HEK293 (cell line): Measurements from ENCODE around the gene POLR2E.

Source experiments
- CTCF ChIA-PET: fragments of 350-600 bp; formaldehyde crosslinking; extraction: SDS; loops from one replicate; lab custom pipeline; 2021; ENCODE audit warnings: antibody characterized with exemption; lab: Yijun Ruan, JAX
- POLR2A ChIA-PET: fragments of 300-600 bp; formaldehyde crosslinking; extraction: SDS; loops from one replicate; lab custom pipeline; 2020; ENCODE audit warnings: antibody characterized with exemption, inconsistent platforms; lab: Yijun Ruan, JAX
- H3K27ac ChIP-seq: fragments of 200-500 bp; sonication (Bioruptor generic); 2 replicates; pipeline ENCODE4 v1.5.1; 2014; ENCODE audit warnings: low read depth, low read length, control low read depth, inconsistent platforms; ENCODE audit errors: extremely low read depth
- H3K36me3 ChIP-seq, 2 experiments: fragments of 200-500 bp in 1 of 2; sonication (Bioruptor generic) in 1 of 2; 1 replicate in 1 of 2; 2 replicates in 1 of 2; pipeline ENCODE4 v1.5.1; 2014 to 2017; ENCODE audit warnings: inconsistent platforms in 2 of 2, low read length in 2 of 2; ENCODE audit not compliant: control insufficient read depth in 2 of 2, insufficient read depth in 1 of 2
- H3K4me1 ChIP-seq: fragments of 200-500 bp; sonication (Bioruptor generic); 2 replicates; pipeline ENCODE4 v1.5.1; 2014; ENCODE audit warnings: mild to moderate bottlenecking, low read length, inconsistent platforms; ENCODE audit not compliant: control insufficient read depth, insufficient read depth
- H3K4me3 ChIP-seq: 2 replicates; pipeline ENCODE4 v1.5.1; 2011; ENCODE audit warnings: low read depth, mild to moderate bottlenecking, control low read depth, low read length, moderate library complexity
- H3K9me3 ChIP-seq: fragments of 200-500 bp; sonication (Bioruptor generic); 2 replicates; pipeline ENCODE4 v1.5.1; 2014; ENCODE audit warnings: low read depth, low read length, inconsistent platforms; ENCODE audit not compliant: control insufficient read depth, insufficient read depth
- GLIS2 ChIP-seq: fragments of 450-650 bp; formaldehyde crosslinking; IDR thresholded peaks from 2 replicates; pipeline ENCODE4 v1.5.1; 2016; ENCODE audit warnings: missing biosample characterization, missing genetic modification characterization
- HOXD13 ChIP-seq: sonication (generic); formaldehyde crosslinking; IDR thresholded peaks from 2 replicates; pipeline ENCODE4 v1.8.0; 2022; ENCODE audit warnings: missing genetic modification reagents, borderline replicate concordance
- KLF16 ChIP-seq: fragments of 450-650 bp; formaldehyde crosslinking; IDR thresholded peaks from 2 replicates; pipeline ENCODE4 v1.5.1; 2017; ENCODE audit warnings: missing biosample characterization, missing genetic modification characterization
- SCRT1 ChIP-seq: fragments of 450-650 bp; formaldehyde crosslinking; IDR thresholded peaks from 2 replicates; pipeline ENCODE4 v1.5.1; 2016; ENCODE audit warnings: missing biosample characterization, missing genetic modification characterization, borderline replicate concordance
- SCRT2 ChIP-seq: fragments of 450-650 bp; formaldehyde crosslinking; IDR thresholded peaks from 2 replicates; pipeline ENCODE4 v1.5.1; 2016; ENCODE audit warnings: missing biosample characterization, missing genetic modification characterization
- SP2 ChIP-seq: fragments of 450-650 bp; formaldehyde crosslinking; IDR thresholded peaks from 2 replicates; pipeline ENCODE4 v1.5.1; 2016; ENCODE audit warnings: missing biosample characterization, missing genetic modification characterization
- SP3 ChIP-seq: fragments of 450-650 bp; formaldehyde crosslinking; IDR thresholded peaks from 2 replicates; pipeline ENCODE4 v1.5.1; 2016; ENCODE audit warnings: missing biosample characterization, missing genetic modification characterization
- SP7 ChIP-seq: fragments of 450-650 bp; formaldehyde crosslinking; IDR thresholded peaks from 2 replicates; pipeline ENCODE4 v1.5.1; 2016; ENCODE audit warnings: missing biosample characterization, missing genetic modification characterization
- ZBTB17 ChIP-seq: fragments of 450-650 bp; formaldehyde crosslinking; IDR thresholded peaks from 2 replicates; pipeline ENCODE4 v1.5.1; 2016; ENCODE audit warnings: missing biosample characterization, missing genetic modification characterization
- ZBTB26 ChIP-seq: fragments of 450-650 bp; formaldehyde crosslinking; optimal IDR thresholded peaks from 2 replicates; pipeline ENCODE3; 2016; ENCODE audit warnings: missing biosample characterization, mild to moderate bottlenecking, missing genetic modification characterization
- ZEB2 ChIP-seq: fragments of 450-650 bp; formaldehyde crosslinking; IDR thresholded peaks from 2 replicates; pipeline ENCODE4 v1.5.1; 2016; ENCODE audit warnings: missing biosample characterization, missing genetic modification characterization
- ZNF132 ChIP-seq: fragments of 450-650 bp; formaldehyde crosslinking; IDR thresholded peaks from 2 replicates; pipeline ENCODE4 v1.5.1; 2017; ENCODE audit warnings: missing biosample characterization, missing genetic modification characterization, borderline replicate concordance
- ZNF2 ChIP-seq: fragments of 450-650 bp; formaldehyde crosslinking; IDR thresholded peaks from 2 replicates; pipeline ENCODE4 v1.5.1; 2016; ENCODE audit warnings: missing biosample characterization, missing genetic modification characterization
- ZNF202 ChIP-seq: fragments of 450-650 bp; formaldehyde crosslinking; IDR thresholded peaks from 2 replicates; pipeline ENCODE4 v1.5.1; 2016; ENCODE audit warnings: missing biosample characterization, missing genetic modification characterization, borderline replicate concordance
- ZNF24 ChIP-seq: fragments of 450-650 bp; formaldehyde crosslinking; IDR thresholded peaks from 2 replicates; pipeline ENCODE4 v1.5.1; 2016; ENCODE audit warnings: missing biosample characterization, missing genetic modification characterization
- ZNF391 ChIP-seq: fragments of 450-650 bp; formaldehyde crosslinking; IDR thresholded peaks from 2 replicates; pipeline ENCODE4 v1.5.1; 2016; ENCODE audit warnings: low read depth, missing biosample characterization, missing genetic modification characterization, borderline replicate concordance
- ZNF501 ChIP-seq: fragments of 450-650 bp; formaldehyde crosslinking; IDR thresholded peaks from 2 replicates; pipeline ENCODE4 v1.5.1; 2016; ENCODE audit warnings: missing biosample characterization, missing genetic modification characterization
- ZNF610 ChIP-seq: fragments of 450-650 bp; formaldehyde crosslinking; IDR thresholded peaks from 2 replicates; pipeline ENCODE4 v1.5.1; 2016; ENCODE audit warnings: missing biosample characterization, missing genetic modification characterization, borderline replicate concordance
- ZNF660 ChIP-seq: fragments of 450-650 bp; IDR thresholded peaks from 2 replicates; pipeline ENCODE4 v1.5.1; 2018; ENCODE audit warnings: missing biosample characterization, mild to moderate bottlenecking, missing genetic modification characterization
- ZNF670 ChIP-seq: fragments of 450-650 bp; formaldehyde crosslinking; IDR thresholded peaks from 2 replicates; pipeline ENCODE4 v1.5.1; 2016; ENCODE audit warnings: missing biosample characterization, missing genetic modification characterization, low read depth
- ZNF701 ChIP-seq: fragments of 450-650 bp; formaldehyde crosslinking; IDR thresholded peaks from 2 replicates; pipeline ENCODE4 v1.5.1; 2016; ENCODE audit warnings: missing biosample characterization, missing genetic modification characterization
- ZNF76 ChIP-seq: fragments of 450-650 bp; formaldehyde crosslinking; IDR thresholded peaks from 2 replicates; pipeline ENCODE4; 2016; ENCODE audit warnings: low read depth, missing biosample characterization, missing genetic modification characterization, borderline replicate concordance
- ZXDB ChIP-seq: fragments of 450-650 bp; formaldehyde crosslinking; IDR thresholded peaks from 2 replicates; pipeline ENCODE4 v1.5.1; 2016; ENCODE audit warnings: missing biosample characterization, missing genetic modification characterization
- TF ChIP-seq, protein P1 (sequence below): sonication (generic); formaldehyde crosslinking; IDR thresholded peaks from 2 replicates; pipeline ENCODE4 v1.8.1; 2022; ENCODE audit warnings: mild to moderate bottlenecking, moderate library complexity, missing genetic modification reagents
- TF ChIP-seq, protein P2 (sequence below): fragments of 450-650 bp; formaldehyde crosslinking; IDR thresholded peaks from 2 replicates; pipeline ENCODE4 v1.5.1; 2017; ENCODE audit warnings: missing biosample characterization, missing genetic modification characterization
- TF ChIP-seq, protein P3 (sequence below): fragments of 450-650 bp; formaldehyde crosslinking; IDR thresholded peaks from 2 replicates; pipeline ENCODE4 v1.5.1; 2016; ENCODE audit warnings: missing biosample characterization, missing genetic modification characterization

The POLR2E gene

DNA sequence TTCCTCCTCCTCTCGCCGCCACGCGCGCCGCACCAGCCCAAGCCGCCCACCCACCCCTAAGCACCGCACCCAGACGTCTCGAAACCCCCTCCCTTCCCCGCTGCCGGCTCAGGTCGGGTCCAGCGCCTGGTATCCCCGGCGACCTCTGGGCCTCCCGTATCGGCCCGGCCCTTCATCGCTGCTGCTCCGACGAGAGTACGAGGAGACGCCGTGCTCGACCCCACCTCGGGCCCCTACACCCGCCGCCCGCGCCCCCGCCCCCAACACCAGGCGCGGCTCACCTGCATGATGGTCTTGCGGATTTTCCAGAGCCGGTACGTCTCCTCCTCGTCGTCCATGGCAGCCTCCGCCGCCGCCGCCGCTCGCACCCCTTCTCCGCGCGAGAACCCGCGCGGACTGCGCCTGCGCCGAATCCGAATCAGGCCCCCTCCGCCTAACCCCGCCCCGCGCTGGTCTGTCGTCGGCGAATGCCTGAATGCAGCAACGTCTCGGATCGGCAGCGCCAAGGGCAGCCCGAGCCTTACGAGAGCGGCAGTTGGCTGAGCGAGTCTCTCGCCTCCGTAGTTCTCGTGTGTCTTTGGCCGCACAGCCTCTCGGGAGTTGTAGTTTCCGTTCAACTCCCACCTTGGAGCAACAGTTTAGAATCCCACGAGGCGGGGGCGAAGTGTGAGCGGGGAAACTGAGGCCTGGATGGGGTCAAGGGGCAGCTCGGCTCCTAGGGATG, at the start of gene POLR2E:
Gene POLR2E (minus strand): TSS at position 398 of the 724 bp plus-strand sequence. CDS start 60 bp downstream, at position 338.
- Histone ChIP-seq H3K4me3 (peak within 1 kb of the TSS; percentile 83), H3K27ac (peak within 1 kb of the TSS; percentile 18; the same call in 1 of the 2 replicates), H3K4me1 (peaks cover 4% of the 10 kb centered on the region; the same call in 1 of the 2 replicates), H3K36me3 (peaks cover 13 to 33% of the 10 kb centered on the region in 2 experiments; a peak in 2 of 3 replicates), H3K9me3 (no peaks in the 10 kb centered on the region)
- POLR2A ChIA-PET: interaction anchor here (0.9 to 1.3 kb wide), 4 partner anchors 10 to 56 kb away, joined by 4 to 6 read pairs (median 4); partner anchors contain the start of gene ABCA7
- CTCF ChIA-PET: interaction anchor here (1.0 kb wide), 1 partner anchor 66 kb away, joined by 3 read pairs; no protein-coding TSS in a partner anchor
- TF ChIP-seq ZBTB17 (tag by site-specific recombination) (peak; percentile 97), ZNF660 (tag by site-specific recombination) (0 out of 2 replicates have a peak, but pooled peaks have one; percentile 24), KLF16 (tag by site-specific recombination) (peak; percentile 14; the same call in 1 of the 2 replicates), ZNF670 (no peak), SP3 (tag by site-specific recombination) (peak; percentile 90), ZNF2 (no peak), ZNF24 (tag by site-specific recombination) (0 out of 2 replicates have a peak, but pooled peaks have one; percentile 30), ZEB2 (tag by site-specific recombination) (peak; percentile 68; the same call in 1 of the 2 replicates), SP2 (tag by site-specific recombination) (peak; percentile 78), ZNF701 (no peak), ZNF76 (peak; percentile 91), ZBTB26 (tag by site-specific recombination) (peak; percentile 91), ZNF202 (tag by site-specific recombination) (no peak), ZNF132 (tag by site-specific recombination) (no peak), SCRT2 (tag by site-specific recombination) (peak; percentile 100), SP7 (tag by site-specific recombination) (peak; percentile 64; the same call in 1 of the 2 replicates), ZNF610 (peak; percentile 81; the same call in 1 of the 2 replicates), HOXD13 (CRISPR knock-in tag) (peak; percentile 97; the same call in 1 of the 2 replicates), ZNF391 (tag by site-specific recombination) (0 out of 2 replicates have a peak, but pooled peaks have one; percentile 17), GLIS2 (tag by site-specific recombination) (0 out of 2 replicates have a peak, but pooled peaks have one; percentile 29), ZNF501 (tag by site-specific recombination) (peak; percentile 47; the same call in 1 of the 2 replicates), SCRT1 (peak; percentile 96), ZXDB (tag by site-specific recombination) (peak; percentile 89)
- TF ChIP-seq, protein P1, sequence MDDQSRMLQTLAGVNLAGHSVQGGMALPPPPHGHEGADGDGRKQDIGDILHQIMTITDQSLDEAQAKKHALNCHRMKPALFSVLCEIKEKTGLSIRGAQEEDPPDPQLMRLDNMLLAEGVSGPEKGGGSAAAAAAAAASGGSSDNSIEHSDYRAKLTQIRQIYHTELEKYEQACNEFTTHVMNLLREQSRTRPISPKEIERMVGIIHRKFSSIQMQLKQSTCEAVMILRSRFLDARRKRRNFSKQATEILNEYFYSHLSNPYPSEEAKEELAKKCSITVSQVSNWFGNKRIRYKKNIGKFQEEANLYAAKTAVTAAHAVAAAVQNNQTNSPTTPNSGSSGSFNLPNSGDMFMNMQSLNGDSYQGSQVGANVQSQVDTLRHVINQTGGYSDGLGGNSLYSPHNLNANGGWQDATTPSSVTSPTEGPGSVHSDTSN (CRISPR knock-in tag): 0 out of 2 replicates have a peak, but pooled peaks have one; percentile 38
- TF ChIP-seq, protein P2, sequence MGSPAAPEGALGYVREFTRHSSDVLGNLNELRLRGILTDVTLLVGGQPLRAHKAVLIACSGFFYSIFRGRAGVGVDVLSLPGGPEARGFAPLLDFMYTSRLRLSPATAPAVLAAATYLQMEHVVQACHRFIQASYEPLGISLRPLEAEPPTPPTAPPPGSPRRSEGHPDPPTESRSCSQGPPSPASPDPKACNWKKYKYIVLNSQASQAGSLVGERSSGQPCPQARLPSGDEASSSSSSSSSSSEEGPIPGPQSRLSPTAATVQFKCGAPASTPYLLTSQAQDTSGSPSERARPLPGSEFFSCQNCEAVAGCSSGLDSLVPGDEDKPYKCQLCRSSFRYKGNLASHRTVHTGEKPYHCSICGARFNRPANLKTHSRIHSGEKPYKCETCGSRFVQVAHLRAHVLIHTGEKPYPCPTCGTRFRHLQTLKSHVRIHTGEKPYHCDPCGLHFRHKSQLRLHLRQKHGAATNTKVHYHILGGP (tag by site-specific recombination): no peak
- TF ChIP-seq, protein P3, sequence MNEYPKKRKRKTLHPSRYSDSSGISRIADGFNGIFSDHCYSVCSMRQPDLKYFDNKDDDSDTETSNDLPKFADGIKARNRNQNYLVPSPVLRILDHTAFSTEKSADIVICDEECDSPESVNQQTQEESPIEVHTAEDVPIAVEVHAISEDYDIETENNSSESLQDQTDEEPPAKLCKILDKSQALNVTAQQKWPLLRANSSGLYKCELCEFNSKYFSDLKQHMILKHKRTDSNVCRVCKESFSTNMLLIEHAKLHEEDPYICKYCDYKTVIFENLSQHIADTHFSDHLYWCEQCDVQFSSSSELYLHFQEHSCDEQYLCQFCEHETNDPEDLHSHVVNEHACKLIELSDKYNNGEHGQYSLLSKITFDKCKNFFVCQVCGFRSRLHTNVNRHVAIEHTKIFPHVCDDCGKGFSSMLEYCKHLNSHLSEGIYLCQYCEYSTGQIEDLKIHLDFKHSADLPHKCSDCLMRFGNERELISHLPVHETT: 0 out of 2 replicates have a peak, but pooled peaks have one; percentile 37
